ENCODE data around the gene EMILIN2.
"Not testable (repeated sequence)": the region's sequence is repeated elsewhere in the genome, so short reads cannot be mapped to it uniquely, and the experiment has no call there.

EMILIN2 gene

DNA sequence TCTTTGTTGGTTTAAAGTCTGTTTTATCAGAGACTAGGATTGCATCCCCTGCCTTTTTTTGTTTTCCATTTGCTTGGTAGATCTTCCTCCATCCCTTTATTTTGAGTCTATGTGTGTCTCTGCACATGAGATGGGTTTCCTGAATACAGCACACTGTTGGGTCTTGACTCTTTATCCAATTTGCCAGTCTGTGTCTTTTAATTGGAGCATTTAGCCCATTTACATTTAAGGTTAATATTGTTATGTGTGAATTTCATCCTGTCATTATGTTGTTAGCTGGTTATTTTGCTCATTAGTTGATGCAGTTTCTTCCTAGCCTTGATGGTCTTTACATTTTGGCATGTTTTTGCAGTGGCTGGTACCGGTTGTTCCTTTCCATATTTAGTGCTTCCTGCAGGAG lies 17.2 kb downstream of the EMILIN2 start:
- H3K18ac ChIP-seq (ENCODE audit: low read depth in 1 of 2, low read length in 2 of 2), result not testable (repeated sequence)

DNA sequence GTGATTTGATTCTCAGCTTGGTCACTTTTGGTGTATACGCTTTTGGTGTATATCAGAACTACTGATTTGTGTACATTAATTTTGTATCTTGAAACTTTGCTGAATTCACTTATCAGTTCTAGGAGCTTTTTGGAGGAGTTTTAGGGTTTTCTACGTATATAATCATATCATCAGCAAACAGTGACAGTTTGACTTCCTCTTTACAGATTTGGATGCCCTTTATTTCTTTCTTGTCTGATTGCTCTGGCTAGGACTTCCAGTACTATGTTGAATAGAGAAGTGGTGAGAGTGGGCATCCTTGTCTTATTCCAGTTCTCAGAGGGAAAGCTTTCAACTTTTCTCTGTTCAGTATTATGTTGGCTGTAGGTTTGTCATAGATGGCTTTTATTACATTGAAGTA lies 19.7 kb downstream of the EMILIN2 start:
- 69% methylated on average over 1 of the region's 2 CpGs for WGBS

More for the DNA sequence above, 17.2 kb downstream of the EMILIN2 start:
- H3K14ac ChIP-seq (ENCODE audit: low read length in 2 of 2); H2BK12ac ChIP-seq (ENCODE audit: low read length in 2 of 2); H4K8ac ChIP-seq (ENCODE audit: low read length); H3K9me3 ChIP-seq (ENCODE audit: control insufficient read depth, low read length); H3K27me3 ChIP-seq (ENCODE audit: control insufficient read depth in 1 of 2, insufficient read depth in 1 of 2, low read length in 2 of 2); H3K4me2 ChIP-seq (ENCODE audit: low read length, poor library complexity, severe bottlenecking); H3K79me1 ChIP-seq (replicated peaks; ENCODE audit: low read length, poor library complexity, severe bottlenecking); DNase-seq; H2AK5ac ChIP-seq (ENCODE audit: low read length, severe bottlenecking); H3K4ac ChIP-seq (ENCODE audit: low read depth in 1 of 2, low read length in 2 of 2); H3K4me1 ChIP-seq (ENCODE audit: control insufficient read depth, insufficient read depth, low read depth, low read length); H3K9ac ChIP-seq (ENCODE audit: low read length); H3K27ac ChIP-seq (ENCODE audit: low read length, poor library complexity, severe bottlenecking); H3K36me3 ChIP-seq (ENCODE audit: control insufficient read depth in 1 of 2, insufficient read depth in 2 of 2, low read depth in 1 of 2, low read length in 2 of 2); H4K91ac ChIP-seq (ENCODE audit: low read length); H2BK5ac ChIP-seq (ENCODE audit: low read depth, low read length, poor library complexity, severe bottlenecking); H2AFZ ChIP-seq (ENCODE audit: low read depth, low read length); H2BK15ac ChIP-seq (ENCODE audit: low read depth, poor library complexity, severe bottlenecking); H3K4me3 ChIP-seq (ENCODE audit: insufficient read depth in 1 of 2, low read depth in 1 of 2, low read length in 2 of 2); H3K23ac ChIP-seq (ENCODE audit: low read length in 2 of 2); H2BK120ac ChIP-seq (ENCODE audit: low read depth, low read length): not testable (repeated sequence)
- 83% methylated on average over 1 of the region's 1 CpG for WGBS

DNA sequence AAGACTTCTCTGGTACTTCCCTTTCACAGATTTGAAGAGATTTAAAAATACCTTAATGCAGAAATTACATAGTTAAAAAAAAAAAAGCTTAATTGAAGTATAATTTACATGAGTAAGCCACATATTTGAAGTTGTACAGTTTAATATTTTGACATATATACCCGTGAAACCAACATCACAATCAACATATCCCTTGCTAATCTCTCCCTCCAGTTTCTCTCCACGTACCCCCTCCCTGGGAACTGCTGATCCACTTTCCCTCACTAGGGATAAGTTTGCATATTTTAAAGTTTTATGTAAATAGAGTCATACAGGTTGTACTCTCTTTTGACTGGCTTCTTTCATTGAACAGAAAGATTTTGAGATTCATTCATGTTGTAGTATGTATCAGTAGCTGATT lies 22.4 kb downstream of the EMILIN2 start:
- Histone ChIP-seq H3K36me3 (ENCODE audit: control insufficient read depth in 1 of 2, insufficient read depth in 2 of 2, low read depth in 1 of 2, low read length in 2 of 2) (no peaks in the 10 kb centered on the region), H3K9ac (ENCODE audit: low read length) (peak overlapping the region; percentile 32), H2BK12ac (ENCODE audit: low read length in 2 of 2) (no peak overlapping the region), H2AK5ac (ENCODE audit: low read length, severe bottlenecking) (no peak overlapping the region), H4K91ac (ENCODE audit: low read length) (no peak overlapping the region), H3K18ac (ENCODE audit: low read depth in 1 of 2, low read length in 2 of 2) (no peak overlapping the region), H3K9me3 (ENCODE audit: control insufficient read depth, low read length) (no peaks in the 10 kb centered on the region), H3K4me3 (ENCODE audit: insufficient read depth in 1 of 2, low read depth in 1 of 2, low read length in 2 of 2) (no peak overlapping the region), H3K79me1 (replicated peaks; ENCODE audit: low read length, poor library complexity, severe bottlenecking) (no peaks in the 10 kb centered on the region), H3K27me3 (ENCODE audit: control insufficient read depth in 1 of 2, insufficient read depth in 1 of 2, low read length in 2 of 2) (no peaks in the 10 kb centered on the region), H2AFZ (ENCODE audit: low read depth, low read length) (no peak overlapping the region), H3K4ac (ENCODE audit: low read depth in 1 of 2, low read length in 2 of 2) (no peak overlapping the region), H3K23ac (ENCODE audit: low read length in 2 of 2) (no peak overlapping the region), H3K4me1 (ENCODE audit: control insufficient read depth, insufficient read depth, low read depth, low read length) (no peaks in the 10 kb centered on the region), H3K27ac (ENCODE audit: low read length, poor library complexity, severe bottlenecking) (no peak overlapping the region), H2BK120ac (ENCODE audit: low read depth, low read length) (no peak overlapping the region), H2BK15ac (ENCODE audit: low read depth, poor library complexity, severe bottlenecking) (no peak overlapping the region), H3K4me2 (ENCODE audit: low read length, poor library complexity, severe bottlenecking) (no peak overlapping the region), H4K8ac (ENCODE audit: low read length) (no peak overlapping the region), H2BK5ac (ENCODE audit: low read depth, low read length, poor library complexity, severe bottlenecking) (no peak overlapping the region), H3K14ac (ENCODE audit: low read length in 2 of 2) (no peak overlapping the region)
- no peak for DNase-seq
- WGBS, result no CpG with 5 or more reads among the region's 2 CpGs

More for the DNA sequence above, 19.7 kb downstream of the EMILIN2 start:
- not testable (repeated sequence) for H3K18ac ChIP-seq (ENCODE audit: low read depth in 1 of 2, low read length in 2 of 2); H3K36me3 ChIP-seq (ENCODE audit: control insufficient read depth in 1 of 2, insufficient read depth in 2 of 2, low read depth in 1 of 2, low read length in 2 of 2); H3K4me3 ChIP-seq (ENCODE audit: insufficient read depth in 1 of 2, low read depth in 1 of 2, low read length in 2 of 2); H3K27me3 ChIP-seq (ENCODE audit: control insufficient read depth in 1 of 2, insufficient read depth in 1 of 2, low read length in 2 of 2); H4K8ac ChIP-seq (ENCODE audit: low read length); H3K4me2 ChIP-seq (ENCODE audit: low read length, poor library complexity, severe bottlenecking); H3K23ac ChIP-seq (ENCODE audit: low read length in 2 of 2); H2BK5ac ChIP-seq (ENCODE audit: low read depth, low read length, poor library complexity, severe bottlenecking); H2BK120ac ChIP-seq (ENCODE audit: low read depth, low read length); H3K4me1 ChIP-seq (ENCODE audit: control insufficient read depth, insufficient read depth, low read depth, low read length); DNase-seq; H3K9me3 ChIP-seq (ENCODE audit: control insufficient read depth, low read length); H3K9ac ChIP-seq (ENCODE audit: low read length); H3K4ac ChIP-seq (ENCODE audit: low read depth in 1 of 2, low read length in 2 of 2); H3K79me1 ChIP-seq (replicated peaks; ENCODE audit: low read length, poor library complexity, severe bottlenecking); H3K27ac ChIP-seq (ENCODE audit: low read length, poor library complexity, severe bottlenecking); H2AFZ ChIP-seq (ENCODE audit: low read depth, low read length); H4K91ac ChIP-seq (ENCODE audit: low read length); H2BK15ac ChIP-seq (ENCODE audit: low read depth, poor library complexity, severe bottlenecking); H2BK12ac ChIP-seq (ENCODE audit: low read length in 2 of 2); H3K14ac ChIP-seq (ENCODE audit: low read length in 2 of 2); H2AK5ac ChIP-seq (ENCODE audit: low read length, severe bottlenecking)

DNA sequence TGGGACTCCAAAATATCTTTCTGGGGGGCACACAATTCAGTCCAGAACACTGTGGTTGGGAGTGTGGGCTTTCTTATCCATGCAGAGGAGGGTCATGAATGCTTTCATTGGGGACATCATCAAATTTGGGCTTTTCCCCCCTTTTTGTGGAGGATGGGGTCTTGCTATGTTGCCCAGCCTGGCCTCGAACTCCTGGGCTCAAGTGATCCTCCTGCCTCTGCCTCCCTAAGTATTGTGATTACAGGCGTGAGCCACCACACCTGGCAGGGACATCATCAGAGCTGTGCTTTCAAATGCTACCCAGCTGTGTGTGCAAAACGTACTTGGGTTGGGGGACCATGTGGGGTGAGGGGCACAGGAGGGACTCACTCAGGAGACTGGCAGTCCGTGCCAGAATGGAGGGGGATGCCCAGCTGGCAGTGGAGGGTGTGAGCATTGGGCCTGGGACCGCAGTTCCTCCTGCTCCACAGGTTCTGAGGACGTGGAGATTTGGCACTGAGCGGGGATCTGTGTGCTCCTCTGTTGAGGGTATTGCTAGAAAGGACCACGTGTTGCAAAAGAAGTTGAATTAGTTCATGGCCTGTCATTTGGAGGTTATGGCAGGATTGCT lies 24.4 kb downstream of the EMILIN2 start:
- Histone ChIP-seq H2BK120ac (ENCODE audit: low read depth, low read length) (no peak overlapping the region), H2AK5ac (ENCODE audit: low read length, severe bottlenecking) (no peak overlapping the region), H4K8ac (ENCODE audit: low read length) (no peak overlapping the region), H2BK15ac (ENCODE audit: low read depth, poor library complexity, severe bottlenecking) (no peak overlapping the region), H3K27me3 (ENCODE audit: control insufficient read depth in 1 of 2, insufficient read depth in 1 of 2, low read length in 2 of 2) (no peaks in the 10 kb centered on the region), H3K4me2 (ENCODE audit: low read length, poor library complexity, severe bottlenecking) (no peak overlapping the region), H3K23ac (ENCODE audit: low read length in 2 of 2) (no peak overlapping the region), H3K9ac (ENCODE audit: low read length) (no peak overlapping the region), H3K14ac (ENCODE audit: low read length in 2 of 2) (no peak overlapping the region), H3K79me1 (replicated peaks; ENCODE audit: low read length, poor library complexity, severe bottlenecking) (no peaks in the 10 kb centered on the region), H3K4me1 (ENCODE audit: control insufficient read depth, insufficient read depth, low read depth, low read length) (peaks cover 6% of the 10 kb centered on the region), H3K4ac (ENCODE audit: low read depth in 1 of 2, low read length in 2 of 2) (no peak overlapping the region), H2BK5ac (ENCODE audit: low read depth, low read length, poor library complexity, severe bottlenecking) (no peak overlapping the region), H3K9me3 (ENCODE audit: control insufficient read depth, low read length) (no peaks in the 10 kb centered on the region), H3K36me3 (ENCODE audit: control insufficient read depth in 1 of 2, insufficient read depth in 2 of 2, low read depth in 1 of 2, low read length in 2 of 2) (no peaks in the 10 kb centered on the region), H2AFZ (ENCODE audit: low read depth, low read length) (no peak overlapping the region), H3K27ac (ENCODE audit: low read length, poor library complexity, severe bottlenecking) (no peak overlapping the region), H4K91ac (ENCODE audit: low read length) (peak overlapping the region; percentile 39), H2BK12ac (ENCODE audit: low read length in 2 of 2) (no peak overlapping the region), H3K4me3 (ENCODE audit: insufficient read depth in 1 of 2, low read depth in 1 of 2, low read length in 2 of 2) (no peak overlapping the region), H3K18ac (ENCODE audit: low read depth in 1 of 2, low read length in 2 of 2) (no peak overlapping the region)
- DNase-seq, result no peak
- 77% methylated on average over 8 of the region's 8 CpGs for WGBS

All from mesenchymal stem cell (in vitro differentiated cells and primary cell).